GM21515 (cell line): ENCODE data around the gene RAP1A.

Experiments
- ATAC-seq: cut with Tn5 transposase; IDR thresholded peaks from one replicate; pipeline ENCODE4 v1.9.1; 2021; ENCODE audit not compliant: unreplicated experiment

RAP1A gene

DNA sequence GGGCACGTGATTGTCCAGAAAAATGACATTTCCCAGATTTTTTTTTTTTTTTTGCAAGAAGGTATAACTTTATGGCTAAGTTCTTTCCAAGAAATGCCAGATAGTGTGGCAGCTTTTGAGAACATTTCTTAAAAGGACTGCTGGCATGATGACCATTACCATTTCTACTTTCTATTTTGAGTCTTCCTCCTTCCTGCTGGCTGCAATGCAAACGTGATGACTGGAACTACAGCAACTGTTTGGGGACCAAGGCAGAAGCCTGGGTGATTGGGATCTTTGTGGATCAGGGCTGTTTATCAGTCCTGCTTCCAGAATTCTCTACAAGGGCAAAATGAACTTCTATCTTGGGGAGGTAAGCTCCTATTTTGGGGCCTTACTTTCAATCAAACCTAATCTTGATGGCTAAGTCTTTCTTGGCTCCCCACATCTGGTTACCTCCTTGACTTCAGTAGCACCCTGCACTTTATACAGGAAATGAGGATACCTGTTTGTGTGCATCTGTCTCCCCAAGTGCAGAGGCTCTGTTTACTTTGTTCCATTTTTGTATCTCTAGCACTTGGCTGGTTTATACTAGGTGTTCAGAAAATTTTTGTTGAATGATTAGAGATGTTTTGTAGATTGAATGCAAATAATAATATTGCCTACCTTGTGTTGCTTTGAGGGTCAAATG, 132.5 kb downstream of the RAP1A start:
- ATAC-seq: no peak

DNA sequence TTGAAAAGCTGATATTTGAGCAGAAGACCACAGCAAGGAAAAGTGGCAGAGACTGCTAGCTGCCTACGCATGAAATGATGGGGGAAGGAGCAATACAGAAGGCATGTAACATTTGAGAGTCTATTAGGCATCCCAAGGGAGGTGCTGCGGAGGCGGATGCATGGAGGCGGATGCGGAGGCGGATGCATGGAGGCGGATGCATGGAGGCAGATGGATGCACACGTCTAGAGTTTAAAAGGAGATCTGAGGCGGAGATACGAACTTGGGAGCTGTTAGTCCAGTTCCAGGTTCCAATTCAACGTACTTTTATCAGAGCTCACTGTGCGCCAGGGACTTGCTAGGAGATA, 135.4 kb downstream of the RAP1A start:
- peak; percentile 11 for ATAC-seq

DNA sequence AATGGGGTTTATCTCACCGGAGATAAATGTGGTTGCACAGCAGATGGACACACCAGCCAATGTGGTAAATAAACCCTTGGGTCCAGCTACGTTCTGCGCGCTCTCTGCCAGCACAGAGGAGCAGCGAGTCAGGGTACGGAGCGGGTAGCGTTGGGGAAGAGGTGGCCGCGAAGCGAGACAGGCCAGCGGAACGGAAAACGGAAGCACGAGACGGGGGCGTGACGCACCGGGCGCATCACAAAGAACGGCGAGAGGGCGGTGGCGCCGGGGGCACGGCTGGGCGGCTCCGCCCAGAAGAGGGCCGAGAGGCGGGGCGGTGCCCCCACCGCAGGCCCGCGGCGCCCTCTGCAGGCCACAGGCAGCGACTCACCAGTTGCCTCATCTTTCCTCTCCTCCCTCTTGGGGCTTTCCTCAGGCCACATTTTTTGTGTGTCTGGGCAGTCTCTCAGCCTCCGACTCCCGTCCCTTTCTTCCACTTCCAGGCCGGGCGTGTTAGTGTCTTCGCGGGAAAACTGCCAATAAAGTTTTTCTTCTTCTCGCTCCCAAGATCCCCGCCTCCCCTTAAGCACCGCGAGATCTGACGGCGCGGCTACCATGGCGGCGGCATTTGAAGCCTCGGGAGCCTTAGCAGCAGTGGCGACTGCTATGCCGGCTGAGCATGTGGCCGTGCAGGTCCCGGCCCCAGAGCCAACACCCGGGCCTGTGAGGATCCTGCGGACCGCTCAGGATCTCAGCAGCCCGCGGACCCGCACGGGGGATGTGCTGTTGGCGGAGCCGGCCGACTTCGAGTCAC, 135.9 kb downstream of the RAP1A start, which contains the start of gene DDX20:
Gene DDX20 (plus strand): TSS at position 571 of the 793 bp plus-strand sequence. CDS start 24 bp downstream, at position 595.
- ATAC-seq: peak; percentile 87

DNA sequence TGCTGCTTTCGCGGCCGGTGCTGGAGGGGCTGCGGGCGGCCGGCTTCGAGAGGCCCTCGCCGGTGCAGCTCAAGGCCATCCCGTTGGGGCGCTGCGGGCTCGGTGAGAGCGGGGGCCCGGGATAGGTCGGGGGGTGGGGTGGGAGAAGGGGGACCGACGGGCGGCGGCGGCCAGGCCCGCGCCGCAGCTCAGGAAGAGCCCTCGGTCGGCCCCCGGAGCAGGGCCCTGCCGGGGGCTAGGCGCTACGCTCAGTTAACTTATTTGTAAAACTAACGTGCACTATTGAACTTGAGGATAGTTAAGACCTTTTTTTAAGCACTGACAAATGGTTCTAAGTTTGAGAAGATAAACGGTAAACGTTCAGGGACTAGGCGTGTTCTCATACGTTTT, 136.5 kb downstream of the RAP1A start:
- ATAC-seq: no peak

DNA sequence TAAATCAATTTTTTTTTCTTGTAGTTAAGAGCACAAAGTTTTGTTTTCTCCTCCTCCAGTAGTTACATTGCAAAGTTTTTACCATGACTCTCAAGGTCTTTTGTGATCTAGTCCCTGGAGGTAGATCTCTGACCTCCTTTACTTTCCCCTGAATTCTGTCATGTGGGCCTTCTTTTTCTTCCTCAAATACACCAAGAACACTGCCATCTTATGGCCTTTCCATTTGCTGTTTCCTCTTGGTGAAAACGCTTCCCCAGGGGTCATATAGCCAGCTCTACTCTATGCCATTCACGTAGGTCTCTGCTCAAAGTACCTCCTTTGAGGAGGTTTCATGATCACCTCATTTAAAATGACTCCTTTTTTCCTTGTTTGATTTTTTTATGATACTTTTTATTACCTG, 138.8 kb downstream of the RAP1A start:
- no peak for ATAC-seq

DNA sequence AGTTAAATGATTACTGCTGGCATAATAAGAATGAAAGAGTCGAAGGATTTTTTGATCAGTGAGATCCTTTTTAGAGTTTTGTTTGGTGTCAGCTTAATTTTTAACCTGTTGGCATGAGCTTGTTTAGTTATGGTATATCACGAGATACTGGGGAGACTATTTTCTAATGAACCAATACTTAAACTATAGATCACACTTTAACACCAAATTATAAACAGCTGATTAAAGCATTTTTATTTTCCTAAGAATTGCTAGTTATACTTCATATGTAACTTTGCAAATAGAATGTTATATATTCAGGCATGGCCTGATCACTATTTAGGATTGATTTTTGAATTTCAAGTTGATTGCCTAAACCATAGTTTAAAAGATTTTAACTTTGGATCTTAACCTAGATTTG, 142.1 kb downstream of the RAP1A start:
- ATAC-seq: no peak

DNA sequence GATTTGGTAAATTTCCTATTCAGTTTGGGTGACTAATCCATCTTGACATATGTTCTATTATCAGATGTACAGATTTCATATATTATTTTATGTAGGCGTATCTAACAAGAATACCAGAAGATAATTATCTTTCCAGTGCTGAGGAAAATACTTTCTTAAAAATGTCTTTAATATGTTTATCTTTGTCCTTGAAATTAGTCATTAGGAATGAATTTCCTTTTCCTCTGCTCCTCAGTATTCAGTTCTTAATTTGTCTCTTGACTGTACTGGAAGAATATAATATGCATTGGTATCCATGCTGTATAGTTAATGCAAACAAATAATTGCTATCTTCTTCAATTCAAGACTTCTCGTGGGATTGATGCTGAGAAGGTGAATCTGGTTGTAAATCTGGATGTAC, 142.7 kb downstream of the RAP1A start:
- no peak for ATAC-seq
